ENCODE results near the gene TFAP2D. TPM values are rescaled to one million over a fixed set of nuclear protein-coding genes. Genes with fewer than 3 reads are reported as not detected.

The TFAP2D gene
- total RNA-seq, 1 donor from 2014 or later: not detected

- peaks cover 10% of the 10 kb centered on the region for H3K4me1 Mint-ChIP-seq (ENCODE audit: low read depth, unreplicated experiment)
- no peak for DNase-seq
- H3K27ac Mint-ChIP-seq (ENCODE audit: unreplicated experiment): no peak overlapping the region
- H3K36me3 Mint-ChIP-seq (ENCODE audit: unreplicated experiment): peaks cover 2% of the 10 kb centered on the region
- peak overlapping the region; percentile 22 for H3K4me3 Mint-ChIP-seq (ENCODE audit: unreplicated experiment)
- H3K9me3 Mint-ChIP-seq (ENCODE audit: unreplicated experiment): peaks cover 14% of the 10 kb centered on the region
- H3K27me3 Mint-ChIP-seq (ENCODE audit: unreplicated experiment): peaks cover 56% of the 10 kb centered on the region
- TF ChIP-seq CTCF (IDR thresholded peaks at IDR 0.05; ENCODE audit: partially characterized antibody, unreplicated experiment): no peak
These were observed 706 bp downstream of the TFAP2D start for GRCh38 chr6:50713977-50714486.

DNA sequence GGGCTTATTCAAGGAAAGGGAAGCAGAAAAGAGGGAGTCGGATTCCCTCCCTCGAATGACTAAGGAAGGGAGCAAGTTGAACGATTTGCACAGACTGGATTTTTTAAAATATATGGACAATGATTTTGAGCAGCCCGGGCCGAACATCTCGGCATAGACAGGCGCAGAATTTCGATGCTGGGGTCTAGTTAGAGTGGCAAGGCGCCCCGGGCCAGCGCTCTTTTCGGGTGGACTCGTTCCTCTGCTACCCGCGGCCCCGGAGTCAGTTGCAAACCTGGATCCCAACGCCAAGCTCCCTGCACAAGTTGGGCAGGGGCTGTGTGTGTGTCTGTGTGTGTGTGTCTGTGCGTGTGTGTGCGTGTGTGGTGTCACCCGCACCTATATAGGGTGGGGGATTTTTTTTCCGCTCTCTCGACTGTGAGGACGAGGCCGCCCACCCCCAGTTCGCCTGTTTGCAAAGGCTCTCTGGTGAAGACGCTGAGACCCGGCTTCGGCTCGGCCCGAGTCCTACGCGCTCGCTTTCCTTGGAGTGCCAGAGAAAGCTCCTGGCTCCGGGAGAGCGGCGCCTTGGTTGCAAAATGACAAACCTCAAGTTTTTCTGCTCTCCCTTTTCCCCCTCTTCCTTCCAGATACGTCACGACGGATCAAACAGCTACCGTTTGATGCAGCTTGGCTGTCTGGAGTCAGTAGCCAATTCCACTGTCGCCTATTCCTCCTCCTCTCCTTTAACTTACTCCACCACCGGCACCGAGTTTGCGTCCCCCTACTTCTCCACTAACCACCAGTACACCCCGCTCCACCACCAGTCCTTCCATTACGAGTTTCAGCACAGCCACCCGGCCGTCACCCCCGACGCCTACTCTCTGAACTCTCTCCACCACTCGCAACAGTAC, 1.4 kb downstream of the TFAP2D start:
- Mint-ChIP-seq H3K27ac (ENCODE audit: unreplicated experiment) (no peak overlapping the region), H3K9me3 (ENCODE audit: unreplicated experiment) (peaks cover 14% of the 10 kb centered on the region), H3K36me3 (ENCODE audit: unreplicated experiment) (no peaks in the 10 kb centered on the region), H3K27me3 (ENCODE audit: unreplicated experiment) (peaks cover 56% of the 10 kb centered on the region), H3K4me3 (ENCODE audit: unreplicated experiment) (peak overlapping the region; percentile 73), H3K4me1 (ENCODE audit: low read depth, unreplicated experiment) (peaks cover 12% of the 10 kb centered on the region)
- TF ChIP-seq CTCF (IDR thresholded peaks at IDR 0.05; ENCODE audit: partially characterized antibody, unreplicated experiment): no peak
- DNase-seq: peak; percentile 38

DNA sequence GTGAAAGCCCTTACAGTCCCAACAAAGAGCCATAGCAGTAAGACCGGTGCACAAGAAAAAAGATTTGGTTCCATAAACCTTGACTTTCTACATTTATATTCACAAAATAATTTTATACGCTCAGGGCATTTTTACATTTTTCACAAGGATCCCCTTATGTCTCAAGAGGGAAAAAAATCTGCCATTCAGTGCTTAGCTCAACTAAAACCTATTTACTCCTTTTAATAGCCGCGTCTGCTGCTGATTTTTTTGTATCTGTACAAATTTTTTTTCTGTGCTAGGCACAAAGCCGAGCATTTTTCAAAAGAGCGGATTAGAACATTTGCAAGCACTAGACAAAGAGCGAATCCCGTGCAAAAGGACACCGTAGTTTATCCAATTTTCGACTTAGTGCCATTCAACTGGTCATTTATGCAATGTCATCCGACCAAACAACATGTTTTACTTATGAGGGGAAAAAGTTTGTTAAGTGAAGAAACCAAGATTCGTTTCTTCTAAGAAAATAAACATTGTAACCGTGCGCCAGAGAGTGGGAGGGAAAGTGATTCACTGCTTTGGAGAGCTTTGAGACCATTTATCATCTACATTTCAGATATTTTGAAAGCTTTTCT, 3.7 kb downstream of the TFAP2D start:
- Mint-ChIP-seq H3K27me3 (ENCODE audit: unreplicated experiment) (peaks cover 53% of the 10 kb centered on the region), H3K4me3 (ENCODE audit: unreplicated experiment) (peak overlapping the region; percentile 18), H3K36me3 (ENCODE audit: unreplicated experiment) (no peaks in the 10 kb centered on the region), H3K4me1 (ENCODE audit: low read depth, unreplicated experiment) (peaks cover 22% of the 10 kb centered on the region), H3K9me3 (ENCODE audit: unreplicated experiment) (peaks cover 12% of the 10 kb centered on the region), H3K27ac (ENCODE audit: unreplicated experiment) (no peak overlapping the region)
- no peak for TF ChIP-seq CTCF (IDR thresholded peaks at IDR 0.05; ENCODE audit: partially characterized antibody, unreplicated experiment)
- DNase-seq: no peak

- Mint-ChIP-seq H3K9me3 (ENCODE audit: unreplicated experiment) (peaks cover 13% of the 10 kb centered on the region), H3K27me3 (ENCODE audit: unreplicated experiment) (peaks cover 57% of the 10 kb centered on the region), H3K27ac (ENCODE audit: unreplicated experiment) (no peak overlapping the region), H3K36me3 (ENCODE audit: unreplicated experiment) (no peaks in the 10 kb centered on the region), H3K4me3 (ENCODE audit: unreplicated experiment) (peak overlapping the region; percentile 10), H3K4me1 (ENCODE audit: low read depth, unreplicated experiment) (peaks cover 22% of the 10 kb centered on the region)
- no peak for DNase-seq
- TF ChIP-seq CTCF (IDR thresholded peaks at IDR 0.05; ENCODE audit: partially characterized antibody, unreplicated experiment): no peak
These were observed 4.6 kb downstream of the TFAP2D start for GRCh38 chr6:50717734-50718457.

Measured in glutamatergic neuron (in vitro differentiated cells).